CD4-positive, alpha-beta T cell treated with Interleukin-4 for 1 hour (primary cell): Measurements from ENCODE around the gene RELA.
A peak's percentile ranks its signal among the peaks of the same experiment; 100 is the strongest.
"Not testable (repeated sequence)": the region's sequence is repeated elsewhere in the genome, so short reads cannot be mapped to it uniquely, and the experiment has no call there.

Source experiments
- DNase-seq, 2 donors: peaks; one replicate each; pipeline ENCODE4 v3.0.0-alpha.2; 2020 to 2022

Gene RELA

GRCh38 chr11:65663639-65664200 lies 1.0 kb upstream of the RELA start:
- peak; percentile 38 to 58 for DNase-seq

GRCh38 chr11:65662247-65662798 lies 393 bp downstream of the RELA start:
- DNase-seq, result no peak

GRCh38 chr11:65661599-65662246 lies 993 bp downstream of the RELA start:
- no peak for DNase-seq

- not testable (repeated sequence) for DNase-seq
These were observed 1.8 kb downstream of the RELA start for GRCh38 chr11:65660908-65661307.

- no peak for DNase-seq
These were observed 2.7 kb downstream of the RELA start for GRCh38 chr11:65660038-65660437.

- DNase-seq, result no peak
These were observed 4.3 kb downstream of the RELA start for GRCh38 chr11:65658174-65659021.

- no peak for DNase-seq
These were observed 5.3 kb downstream of the RELA start for GRCh38 chr11:65657426-65657825.

GRCh38 chr11:65655570-65656332 lies 7.0 kb downstream of the RELA start:
- DNase-seq, result no peak

GRCh38 chr11:65654375-65655349 lies 8.1 kb downstream of the RELA start:
- DNase-seq, result no peak

GRCh38 chr11:65653229-65654225 lies 9.2 kb downstream of the RELA start:
- no peak for DNase-seq

GRCh38 chr11:65652511-65653228 lies 10.0 kb downstream of the RELA start:
- DNase-seq, result peak; percentile 97

- DNase-seq, result no peak
These were observed 10.9 kb downstream of the RELA start for GRCh38 chr11:65651589-65652510.

- no peak for DNase-seq
These were observed 11.5 kb downstream of the RELA start for GRCh38 chr11:65651339-65651588.

GRCh38 chr11:65650547-65651338 lies 12.0 kb downstream of the RELA start:
- no peak for DNase-seq

GRCh38 chr11:65649656-65650546 lies 12.8 kb downstream of the RELA start:
- DNase-seq, result no peak

- DNase-seq, result no peak
These were observed 13.7 kb downstream of the RELA start for GRCh38 chr11:65648997-65649493.
